COLO668 (cell line): ENCODE measurements around the gene ZCCHC24.
"Not testable (repeated sequence)": the region's sequence is repeated elsewhere in the genome, so short reads cannot be mapped to it uniquely, and the experiment has no call there.

Experiments
- DNase-seq: peaks from one replicate; lab custom pipeline; 2025; ENCODE audit not compliant: unreplicated experiment; lab: John Stamatoyannopoulos, UW

ZCCHC24 gene

GRCh38 chr10:79347894-79348639, 97.4 kb downstream of the ZCCHC24 start:
- DNase-seq: peak; percentile 69

DNA sequence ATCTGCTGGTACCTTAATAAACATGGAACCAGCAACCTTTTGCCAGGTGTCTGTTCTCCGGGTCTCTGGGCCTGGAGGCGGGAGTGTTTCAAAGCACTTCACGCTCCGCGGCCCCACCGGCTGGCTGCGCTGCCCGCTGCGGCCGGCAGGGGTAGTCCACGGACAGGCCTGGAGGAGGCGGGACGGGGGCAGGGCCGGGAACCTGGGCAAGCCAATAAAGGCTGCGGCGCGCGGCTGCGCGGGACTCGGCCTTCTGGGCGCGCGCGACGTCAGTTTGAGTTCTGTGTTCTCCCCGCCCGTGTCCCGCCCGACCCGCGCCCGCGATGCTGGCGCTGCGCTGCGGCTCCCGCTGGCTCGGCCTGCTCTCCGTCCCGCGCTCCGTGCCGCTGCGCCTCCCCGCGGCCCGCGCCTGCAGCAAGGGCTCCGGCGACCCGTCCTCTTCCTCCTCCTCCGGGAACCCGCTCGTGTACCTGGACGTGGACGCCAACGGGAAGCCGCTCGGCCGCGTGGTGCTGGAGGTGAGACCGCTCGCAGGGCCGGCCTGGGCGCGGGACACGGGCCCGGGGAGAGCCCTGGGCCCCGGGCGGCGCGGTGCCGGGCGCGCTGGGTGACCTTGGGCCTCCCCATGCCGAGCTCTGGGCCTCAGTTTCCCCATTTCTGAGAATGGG, 98.1 kb downstream of the ZCCHC24 start, which contains the start of gene PPIF:
Gene PPIF, plus strand, starts transcription at position 244 of the 668 bp plus-strand sequence. Its CDS starts 80 bp downstream, at position 324.
- peak; percentile 88 for DNase-seq

- no peak for DNase-seq
These were observed 98.8 kb downstream of the ZCCHC24 start for GRCh38 chr10:79346388-79347225.

GRCh38 chr10:79346012-79346340, 99.4 kb downstream of the ZCCHC24 start:
- no peak for DNase-seq

DNA sequence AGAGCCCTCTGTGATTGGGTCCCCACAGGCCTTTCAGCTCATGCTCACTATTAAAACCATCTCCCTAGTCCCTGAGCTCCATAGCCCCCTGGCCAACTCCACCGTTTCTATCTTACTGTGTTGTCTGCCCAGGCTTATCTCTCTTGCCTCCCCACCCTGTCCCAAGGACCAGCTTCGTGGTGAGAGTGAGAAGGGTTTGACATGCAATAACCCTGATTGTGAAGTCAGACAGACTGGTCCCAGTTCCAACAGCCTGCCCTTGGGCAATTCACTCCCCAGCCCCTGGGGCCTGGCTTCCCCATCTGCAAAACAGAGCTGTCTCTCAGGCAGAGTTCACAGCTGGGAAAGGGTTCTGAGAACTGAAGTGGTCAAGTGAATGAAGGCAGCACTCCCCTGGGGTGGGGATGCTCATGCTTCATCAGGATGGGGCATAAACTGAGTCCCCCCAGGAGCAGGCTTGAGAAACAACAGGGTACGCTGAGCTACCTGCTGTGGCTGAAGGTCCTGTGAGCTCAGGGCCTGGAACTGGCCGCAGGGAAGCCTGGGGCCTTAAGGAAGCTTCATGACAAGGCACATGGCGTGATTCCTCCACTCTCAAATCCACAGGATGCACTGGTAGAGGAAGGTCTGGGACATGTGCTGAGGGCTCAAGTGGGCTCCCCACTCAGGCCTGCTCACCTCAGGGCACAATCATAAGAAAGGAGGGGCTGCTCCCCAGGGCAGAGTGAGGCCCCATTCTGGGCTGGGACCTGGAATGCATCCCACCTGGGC, 100.0 kb downstream of the ZCCHC24 start:
- no peak for DNase-seq

- DNase-seq: peak; percentile 84
These were observed 100.8 kb downstream of the ZCCHC24 start for GRCh38 chr10:79344502-79345195.

- no peak for DNase-seq
These were observed 102.4 kb downstream of the ZCCHC24 start for GRCh38 chr10:79342811-79343561.

DNA sequence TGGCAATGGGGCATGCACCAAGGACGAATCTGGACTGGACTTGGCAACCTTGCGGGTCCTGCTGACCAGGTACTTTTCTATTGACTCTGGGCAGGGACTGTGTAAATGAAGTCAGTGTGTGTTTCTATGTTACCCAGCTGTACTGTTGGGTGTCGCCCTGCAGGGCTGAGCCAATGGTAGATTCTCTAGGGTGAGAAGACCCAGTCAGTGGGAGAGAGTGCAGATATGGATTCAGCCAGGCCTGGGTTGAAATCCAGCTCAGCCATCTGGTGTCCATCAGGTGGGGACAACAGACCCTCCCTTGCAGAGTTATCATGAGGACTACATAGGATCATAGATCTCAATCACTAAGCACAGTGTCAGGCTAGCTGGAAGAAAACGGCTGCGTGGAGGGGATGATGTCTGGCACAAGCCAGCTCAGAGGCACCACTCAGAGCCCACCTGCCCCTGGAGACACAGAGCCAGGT, 103.1 kb downstream of the ZCCHC24 start:
- no peak for DNase-seq

DNA sequence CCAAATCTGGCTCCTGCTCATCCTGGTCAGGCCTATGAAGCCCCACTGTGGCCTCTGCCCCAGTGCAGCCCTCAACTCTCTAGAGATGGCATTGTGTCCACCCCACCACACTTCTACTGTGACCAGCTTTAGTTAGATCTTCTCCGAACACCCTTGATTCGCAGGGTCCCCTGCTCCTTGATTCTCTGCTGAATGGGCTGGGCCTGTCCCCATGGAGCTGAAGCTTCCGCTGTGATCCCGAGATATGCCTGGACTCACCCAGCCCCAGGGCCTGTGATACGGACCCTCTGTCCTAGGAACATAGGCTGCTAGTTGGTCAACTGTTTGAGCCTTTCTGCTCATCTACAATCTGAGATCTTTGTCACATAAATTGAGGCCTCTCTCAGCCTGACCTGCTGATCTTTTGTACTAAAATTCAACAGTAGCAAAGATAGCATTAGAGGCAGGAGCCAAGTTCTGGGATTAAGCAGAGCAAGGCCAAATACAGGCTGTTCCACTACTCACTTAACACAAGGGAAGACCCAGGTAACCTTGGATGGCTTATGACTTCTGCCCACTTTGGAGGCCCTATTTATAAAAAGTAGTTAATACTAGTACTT, 104.7 kb downstream of the ZCCHC24 start:
- no peak for DNase-seq

GRCh38 chr10:79339266-79339665, 106.2 kb downstream of the ZCCHC24 start:
- no peak for DNase-seq

GRCh38 chr10:79337783-79338469, 107.5 kb downstream of the ZCCHC24 start:
- DNase-seq: not testable (repeated sequence)

- no peak for DNase-seq
These were observed 108.7 kb downstream of the ZCCHC24 start for GRCh38 chr10:79336739-79337138.

GRCh38 chr10:79336276-79336675, 109.1 kb downstream of the ZCCHC24 start:
- no peak for DNase-seq

DNA sequence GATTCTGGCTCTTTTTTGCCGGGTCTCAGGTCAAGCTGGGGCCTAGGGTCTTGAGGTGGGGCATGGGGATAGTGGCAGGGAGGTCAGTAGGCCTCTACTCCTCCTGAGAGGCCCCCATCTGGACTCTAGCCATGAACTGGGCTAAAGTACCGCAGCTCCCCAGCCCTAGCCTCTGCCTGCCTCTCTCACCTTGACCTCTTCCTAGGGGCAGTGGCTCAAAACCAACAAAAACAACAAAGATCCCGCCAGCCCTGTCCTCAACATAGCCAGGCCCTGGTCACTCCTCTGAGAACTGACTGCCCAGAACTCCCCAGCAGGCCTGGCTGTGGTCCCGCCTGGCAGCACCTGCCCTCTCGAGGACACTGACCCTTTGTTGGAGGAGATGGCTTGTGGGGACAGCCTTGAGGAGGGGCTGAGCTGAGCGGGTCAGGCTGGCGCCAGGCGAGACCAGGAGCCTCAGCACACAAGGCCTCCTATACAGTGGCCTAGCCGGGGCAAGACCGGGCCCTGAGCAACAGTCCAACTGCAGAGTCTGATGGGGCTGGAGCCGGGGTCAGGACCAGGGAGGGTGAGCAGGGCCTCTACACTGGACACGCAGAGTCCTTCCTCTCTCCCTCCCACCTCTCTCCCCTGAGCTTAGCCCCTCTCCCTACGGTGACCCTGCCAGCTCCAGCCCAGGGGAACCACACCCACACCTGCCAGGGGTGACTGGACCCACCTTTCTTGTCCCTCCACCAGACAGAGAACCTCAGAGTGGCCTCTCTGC, 109.8 kb downstream of the ZCCHC24 start:
- DNase-seq: no peak

GRCh38 chr10:79335094-79335469, 110.3 kb downstream of the ZCCHC24 start:
- DNase-seq: no peak

DNA sequence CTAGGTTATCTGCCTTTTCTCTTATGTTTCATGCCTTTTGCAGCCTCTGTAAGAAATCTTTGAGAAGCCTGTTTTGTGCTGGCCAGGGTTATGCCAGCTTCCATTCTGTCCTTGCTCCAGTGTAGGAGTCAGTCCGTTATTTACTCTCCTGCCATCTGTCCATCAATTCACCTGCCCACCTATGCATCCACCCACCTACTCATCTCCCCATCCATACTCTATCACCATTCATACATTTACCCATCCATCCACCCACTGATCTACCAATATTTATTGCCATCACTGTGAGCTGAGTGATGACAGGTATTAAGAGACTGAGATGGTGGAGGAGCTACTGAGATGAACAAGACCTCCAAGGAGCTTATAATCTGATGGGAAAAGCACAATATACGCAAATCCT, 110.9 kb downstream of the ZCCHC24 start:
- DNase-seq: no peak

DNA sequence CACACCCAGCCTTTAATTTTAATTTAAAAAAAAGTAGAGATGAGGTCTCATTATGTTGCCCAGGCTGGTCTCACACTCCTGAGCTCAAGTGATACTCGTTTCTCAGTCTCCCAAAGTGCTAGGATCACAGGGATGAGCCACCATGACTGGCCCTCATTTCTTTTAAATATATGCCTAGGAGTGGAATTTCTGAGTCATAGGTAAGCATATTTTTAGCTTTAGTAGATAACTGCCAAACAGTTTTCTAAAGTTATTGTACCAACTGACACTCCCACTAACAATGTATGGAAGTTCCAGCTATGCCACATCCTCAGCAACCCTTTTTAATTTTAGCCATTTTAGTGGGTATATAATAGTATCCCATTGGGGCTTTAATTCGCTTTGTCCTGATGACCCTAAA, 111.9 kb downstream of the ZCCHC24 start:
- DNase-seq: no peak
